Skeletal muscle satellite cell (primary cell): Measurements from ENCODE around the gene CDX1.

ENCODE experiments used
- H3K27me3 ChIP-seq: 2 replicates; pipeline ENCODE4 v1.7.0; 2013; ENCODE audit warnings: low read length; ENCODE audit not compliant: control insufficient read depth, insufficient read depth
- H3K36me3 ChIP-seq: 2 replicates; pipeline ENCODE4 v1.7.0; 2013; ENCODE audit warnings: mild to moderate bottlenecking, control low read depth, low read length; ENCODE audit not compliant: insufficient read depth
- H3K4me1 ChIP-seq: 2 replicates; pipeline ENCODE4 v1.7.0; 2013; ENCODE audit warnings: low read length; ENCODE audit not compliant: control insufficient read depth, insufficient read depth
- H3K4me2 ChIP-seq: 2 replicates; pipeline ENCODE4 v1.7.0; 2013; ENCODE audit warnings: mild to moderate bottlenecking, low read length
- H3K4me3 ChIP-seq: 2 replicates; pipeline ENCODE4 v1.7.0; 2013; ENCODE audit warnings: low read length
- H3K9ac ChIP-seq: 2 replicates; pipeline ENCODE4 v1.7.0; 2013; ENCODE audit warnings: mild to moderate bottlenecking, low read depth, low read length, moderate library complexity
- H3K9me3 ChIP-seq: replicated peaks from 2 replicates; pipeline ENCODE4 v1.7.0; 2013; ENCODE audit warnings: mild to moderate bottlenecking, control low read depth, low read length

CDX1 gene

DNA sequence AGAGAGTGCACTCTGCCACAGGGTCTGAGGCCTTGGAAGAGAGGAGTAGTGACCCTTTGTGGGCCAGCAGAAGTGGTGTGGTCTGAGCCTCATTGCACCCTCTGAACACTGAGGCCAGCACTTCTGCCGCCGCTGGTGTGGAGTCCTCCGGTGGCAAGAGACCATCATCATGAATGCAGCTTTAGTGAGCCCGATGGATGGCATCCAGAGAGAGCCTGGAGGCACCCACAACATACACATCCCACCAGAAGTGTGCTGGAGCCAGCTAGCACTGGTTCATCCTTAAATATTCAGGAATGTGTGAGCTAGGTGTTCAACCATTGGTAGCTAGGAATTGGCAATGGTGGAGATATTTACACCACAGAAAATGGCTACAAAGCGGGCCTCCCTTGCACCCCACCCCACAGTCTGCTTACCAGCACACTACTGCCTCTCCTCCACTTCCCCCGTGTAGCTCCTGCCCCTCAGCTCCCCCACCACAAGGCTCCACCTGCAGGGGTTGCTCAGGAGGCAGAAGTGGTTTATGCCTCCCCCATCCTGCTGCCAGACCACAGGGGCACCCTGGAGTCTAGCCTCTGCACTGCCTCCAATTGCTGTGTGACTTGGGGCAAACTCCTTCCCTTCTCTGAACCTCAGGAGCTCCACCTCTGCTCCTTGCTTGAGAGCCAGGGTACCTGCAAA is 39.7 kb downstream of the CDX1 start:
- Histone ChIP-seq H3K27me3 (peaks cover 21% of the 10 kb centered on the region), H3K4me1 (peaks cover 10% of the 10 kb centered on the region), H3K9ac (no peak overlapping the region), H3K4me3 (no peak overlapping the region), H3K9me3 (no peaks in the 10 kb centered on the region), H3K36me3 (no peaks in the 10 kb centered on the region), H3K4me2 (no peak overlapping the region)

GRCh38 chr5:150206779-150207115 is 40.2 kb downstream of the CDX1 start:
- Histone ChIP-seq H3K36me3 (no peaks in the 10 kb centered on the region), H3K9me3 (no peaks in the 10 kb centered on the region), H3K27me3 (peaks cover 16% of the 10 kb centered on the region), H3K4me1 (peaks cover 10% of the 10 kb centered on the region), H3K4me2 (no peak overlapping the region), H3K9ac (no peak overlapping the region), H3K4me3 (no peak overlapping the region)

DNA sequence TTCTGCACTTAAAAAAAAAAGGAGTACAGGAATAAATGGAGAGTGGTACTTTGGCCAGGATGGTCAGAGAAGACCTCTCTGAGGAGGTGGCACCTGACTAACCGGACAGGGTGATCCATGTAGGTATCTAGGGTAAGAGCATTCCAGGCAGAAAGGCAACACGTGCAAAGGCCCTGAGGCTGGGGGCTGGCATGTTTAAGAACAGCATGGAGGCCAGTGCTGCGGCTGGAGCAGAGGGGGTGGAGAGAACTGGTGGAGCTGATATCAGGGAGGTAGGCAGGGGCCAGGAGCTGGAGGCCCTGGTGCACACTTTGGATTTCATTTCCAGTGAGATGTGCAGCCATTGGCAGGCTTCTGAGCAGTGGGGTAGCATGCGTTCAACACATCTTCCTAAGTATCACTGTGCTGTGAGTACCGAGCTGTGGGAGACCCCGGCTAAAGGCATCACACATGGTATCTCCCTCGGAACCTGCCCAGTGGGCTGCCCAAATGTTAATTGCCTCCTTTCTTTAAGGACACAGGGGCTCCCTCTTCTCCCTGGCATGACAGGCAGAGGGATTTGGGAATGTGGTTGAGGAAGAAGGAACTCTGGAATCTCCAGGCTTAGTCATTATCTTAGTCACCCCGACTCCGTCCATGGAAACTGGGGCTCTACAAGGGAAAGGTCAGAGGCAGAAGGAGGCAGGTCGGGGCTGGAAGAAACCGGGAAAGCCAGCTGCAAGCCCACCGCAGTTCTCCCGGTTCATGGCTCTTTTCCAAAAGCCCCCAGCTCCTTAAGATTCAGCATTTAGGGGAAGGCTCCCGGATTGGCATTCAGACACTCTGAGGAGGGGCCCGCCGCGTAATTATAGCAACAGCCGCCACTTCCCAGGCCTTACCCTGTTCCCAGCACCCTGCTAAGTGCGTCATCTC is 41.9 kb downstream of the CDX1 start:
- Histone ChIP-seq H3K4me3 (no peak overlapping the region), H3K4me1 (peaks cover 10% of the 10 kb centered on the region), H3K36me3 (no peaks in the 10 kb centered on the region), H3K9me3 (no peaks in the 10 kb centered on the region), H3K4me2 (no peak overlapping the region), H3K9ac (no peak overlapping the region), H3K27me3 (peaks cover 11% of the 10 kb centered on the region)

- H3K27me3 ChIP-seq: peaks cover 11% of the 10 kb centered on the region
- H3K9ac ChIP-seq: no peak overlapping the region
- H3K4me1 ChIP-seq: peaks cover 10% of the 10 kb centered on the region
- no peak overlapping the region for H3K4me2 ChIP-seq
- H3K9me3 ChIP-seq: no peaks in the 10 kb centered on the region
- H3K36me3 ChIP-seq: no peaks in the 10 kb centered on the region
- H3K4me3 ChIP-seq: no peak overlapping the region
These were observed 42.6 kb downstream of the CDX1 start for GRCh38 chr5:150209099-150209635.

- Histone ChIP-seq H3K27me3 (peaks cover 11% of the 10 kb centered on the region), H3K36me3 (no peaks in the 10 kb centered on the region), H3K9me3 (no peaks in the 10 kb centered on the region), H3K9ac (no peak overlapping the region), H3K4me1 (peaks cover 10% of the 10 kb centered on the region), H3K4me2 (no peak overlapping the region), H3K4me3 (no peak overlapping the region)
These were observed 44.1 kb downstream of the CDX1 start for GRCh38 chr5:150210644-150211043.

GRCh38 chr5:150211156-150212030 is 44.8 kb downstream of the CDX1 start:
- Histone ChIP-seq H3K4me1 (peaks cover 10% of the 10 kb centered on the region), H3K27me3 (peaks cover 6% of the 10 kb centered on the region), H3K36me3 (no peaks in the 10 kb centered on the region), H3K9me3 (no peaks in the 10 kb centered on the region), H3K4me2 (no peak overlapping the region), H3K9ac (no peak overlapping the region), H3K4me3 (no peak overlapping the region)

DNA sequence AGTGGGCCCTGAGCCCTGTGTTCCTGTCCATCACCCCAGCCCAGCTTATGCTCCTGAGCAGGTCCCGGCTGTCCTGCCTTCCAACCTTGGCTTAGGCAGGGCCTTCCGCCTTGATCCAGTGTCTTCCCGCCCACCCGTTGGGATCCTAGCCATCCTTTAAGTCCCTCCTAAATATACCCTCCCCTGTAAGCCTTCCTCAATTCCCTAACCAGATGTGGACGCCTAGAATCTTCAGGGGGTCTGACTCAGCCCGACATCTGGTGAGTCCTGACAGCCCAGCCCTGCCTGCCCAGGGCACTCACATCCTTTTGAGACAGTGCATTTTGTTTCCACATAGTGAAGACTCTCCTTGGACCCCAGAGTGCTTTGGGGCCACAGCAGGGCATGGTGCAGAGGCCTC is 47.0 kb downstream of the CDX1 start:
- H3K4me1 ChIP-seq: peaks cover 7% of the 10 kb centered on the region
- H3K9me3 ChIP-seq: no peaks in the 10 kb centered on the region
- H3K36me3 ChIP-seq: no peaks in the 10 kb centered on the region
- H3K9ac ChIP-seq: no peak overlapping the region
- H3K4me3 ChIP-seq: no peak overlapping the region
- H3K4me2 ChIP-seq: no peak overlapping the region
- H3K27me3 ChIP-seq: no peaks in the 10 kb centered on the region

DNA sequence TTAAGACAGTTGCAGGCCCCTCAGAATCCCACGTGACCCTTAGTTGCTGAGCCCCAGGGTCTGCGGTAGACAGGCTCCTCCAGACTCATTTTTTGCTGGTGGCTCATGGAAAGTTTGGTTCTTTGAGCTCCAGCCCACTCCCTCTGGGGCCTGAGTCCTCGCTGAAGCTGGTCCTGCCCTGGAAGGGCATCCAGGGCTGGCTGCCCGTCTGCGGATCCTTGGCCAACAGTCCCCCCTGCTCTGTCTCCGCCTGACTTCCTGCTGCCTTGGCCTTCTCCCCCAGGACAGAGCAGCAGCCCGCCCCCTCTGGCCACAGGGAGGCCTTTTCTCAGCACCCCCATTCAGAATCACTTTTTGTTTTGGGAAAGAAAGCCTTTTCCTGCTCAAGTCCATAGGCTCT is 47.7 kb downstream of the CDX1 start:
- no peaks in the 10 kb centered on the region for H3K4me1 ChIP-seq
- H3K9me3 ChIP-seq: no peaks in the 10 kb centered on the region
- no peaks in the 10 kb centered on the region for H3K36me3 ChIP-seq
- H3K9ac ChIP-seq: no peak overlapping the region
- no peaks in the 10 kb centered on the region for H3K27me3 ChIP-seq
- H3K4me3 ChIP-seq: no peak overlapping the region
- no peak overlapping the region for H3K4me2 ChIP-seq

DNA sequence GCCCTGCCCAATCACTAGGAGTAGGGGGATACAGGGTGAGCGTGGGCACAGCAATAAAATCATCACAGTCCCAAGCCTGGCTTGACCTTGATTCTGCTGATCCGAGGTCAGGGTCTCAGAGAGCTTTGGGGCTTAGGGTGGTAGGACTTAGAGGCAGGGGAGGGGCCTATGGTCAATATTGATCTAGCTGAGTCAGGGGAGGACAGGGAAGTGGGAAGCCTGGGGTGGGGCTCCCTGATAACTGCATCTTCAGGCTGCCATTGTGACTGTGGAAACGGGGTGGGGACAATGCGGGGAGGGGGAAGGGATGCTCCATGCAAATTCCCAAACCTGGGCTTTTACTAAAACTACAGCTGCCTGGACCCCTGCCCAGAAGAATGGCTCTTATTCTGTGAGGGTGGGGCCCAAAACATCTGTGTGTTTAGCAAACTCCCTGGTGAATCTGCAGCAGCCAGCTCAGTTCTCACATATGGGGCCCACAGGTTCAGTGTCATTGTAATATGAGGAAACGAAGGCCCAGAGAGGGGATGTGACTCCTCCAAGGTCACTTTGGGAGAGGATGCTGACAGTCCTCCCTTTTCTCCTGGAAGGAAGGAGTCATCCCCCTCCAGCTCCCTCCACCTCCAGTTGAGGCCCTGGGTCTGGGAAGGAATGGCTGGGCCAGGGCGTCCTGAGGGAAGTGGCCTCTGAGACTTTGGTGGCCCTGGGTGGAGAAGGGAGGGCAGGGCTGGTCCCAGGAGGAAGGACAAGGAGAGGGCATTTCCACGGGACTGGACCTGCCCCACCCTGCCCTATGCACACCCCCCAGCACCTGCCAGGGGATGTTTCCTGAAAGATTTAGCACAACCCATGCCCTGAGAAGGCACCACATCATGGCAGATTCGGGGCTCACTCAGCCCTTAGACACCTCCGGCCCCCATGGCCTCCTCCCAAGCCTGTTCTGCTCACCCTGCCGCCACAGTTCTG is 49.7 kb downstream of the CDX1 start:
- no peak overlapping the region for H3K9ac ChIP-seq
- peaks cover 4% of the 10 kb centered on the region for H3K27me3 ChIP-seq
- no peak overlapping the region for H3K4me2 ChIP-seq
- no peaks in the 10 kb centered on the region for H3K9me3 ChIP-seq
- no peaks in the 10 kb centered on the region for H3K36me3 ChIP-seq
- no peaks in the 10 kb centered on the region for H3K4me1 ChIP-seq
- H3K4me3 ChIP-seq: no peak overlapping the region

GRCh38 chr5:150217038-150217437 is 50.5 kb downstream of the CDX1 start:
- no peak overlapping the region for H3K4me2 ChIP-seq
- no peaks in the 10 kb centered on the region for H3K36me3 ChIP-seq
- H3K4me3 ChIP-seq: no peak overlapping the region
- no peak overlapping the region for H3K9ac ChIP-seq
- H3K9me3 ChIP-seq: no peaks in the 10 kb centered on the region
- H3K4me1 ChIP-seq: no peaks in the 10 kb centered on the region
- peaks cover 9% of the 10 kb centered on the region for H3K27me3 ChIP-seq
